AG04449 (cell line): ENCODE data around the gene BIVM.
A peak's percentile ranks its signal among the peaks of the same experiment; 100 is the strongest.

Experiments
- CTCF ChIA-PET: fragments of 350-600 bp; formaldehyde crosslinking; extraction: SDS; loops from one replicate; lab custom pipeline; 2021; ENCODE audit warnings: antibody characterized with exemption; lab: Yijun Ruan, JAX
- POLR2A ChIA-PET: fragments of 400-600, 350-600 bp; formaldehyde crosslinking; extraction: SDS; loops from one replicate; lab custom pipeline; 2020; ENCODE audit warnings: antibody characterized with exemption, inconsistent platforms; lab: Yijun Ruan, JAX
- DNase-seq: peaks from one replicate; pipeline ENCODE4 v3.0.0-alpha.2; 2010; ENCODE audit warnings: low read depth, low spot score
- H3K4me3 ChIP-seq: 2 replicates; pipeline ENCODE4 v1.5.1; 2011; ENCODE audit warnings: low read depth, mild to moderate bottlenecking, control low read depth, low read length
- TF ChIP-seq, protein P1 (sequence below): IDR thresholded peaks from one replicate; pipeline ENCODE4 v1.5.1; 2011; ENCODE audit warnings: mild to moderate bottlenecking, moderate library complexity, low read length, control low read depth, inconsistent platforms; ENCODE audit not compliant: insufficient read depth; ENCODE audit errors: missing control alignments

The BIVM gene

DNA sequence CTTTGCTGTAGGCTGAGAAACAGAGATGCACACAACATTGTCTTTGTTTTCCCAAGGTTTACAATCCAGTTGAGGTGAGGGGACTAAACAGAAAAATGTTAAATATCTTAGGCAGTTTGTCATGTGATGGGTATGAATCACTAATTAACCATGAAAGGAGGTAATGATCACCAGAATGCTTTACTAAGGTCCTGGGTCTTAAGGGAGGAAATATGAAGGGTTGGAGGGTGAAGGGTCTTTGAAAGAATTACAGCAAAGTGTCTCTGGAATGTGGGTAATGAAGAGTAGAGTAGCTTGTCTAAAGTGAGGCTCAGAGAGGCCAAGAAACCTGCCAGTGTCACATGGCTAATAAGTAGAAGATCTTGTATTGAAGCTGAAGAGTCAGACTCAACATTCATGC is 19.0 kb downstream of the BIVM start:
- TF ChIP-seq, protein P1, sequence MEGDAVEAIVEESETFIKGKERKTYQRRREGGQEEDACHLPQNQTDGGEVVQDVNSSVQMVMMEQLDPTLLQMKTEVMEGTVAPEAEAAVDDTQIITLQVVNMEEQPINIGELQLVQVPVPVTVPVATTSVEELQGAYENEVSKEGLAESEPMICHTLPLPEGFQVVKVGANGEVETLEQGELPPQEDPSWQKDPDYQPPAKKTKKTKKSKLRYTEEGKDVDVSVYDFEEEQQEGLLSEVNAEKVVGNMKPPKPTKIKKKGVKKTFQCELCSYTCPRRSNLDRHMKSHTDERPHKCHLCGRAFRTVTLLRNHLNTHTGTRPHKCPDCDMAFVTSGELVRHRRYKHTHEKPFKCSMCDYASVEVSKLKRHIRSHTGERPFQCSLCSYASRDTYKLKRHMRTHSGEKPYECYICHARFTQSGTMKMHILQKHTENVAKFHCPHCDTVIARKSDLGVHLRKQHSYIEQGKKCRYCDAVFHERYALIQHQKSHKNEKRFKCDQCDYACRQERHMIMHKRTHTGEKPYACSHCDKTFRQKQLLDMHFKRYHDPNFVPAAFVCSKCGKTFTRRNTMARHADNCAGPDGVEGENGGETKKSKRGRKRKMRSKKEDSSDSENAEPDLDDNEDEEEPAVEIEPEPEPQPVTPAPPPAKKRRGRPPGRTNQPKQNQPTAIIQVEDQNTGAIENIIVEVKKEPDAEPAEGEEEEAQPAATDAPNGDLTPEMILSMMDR: no peak
- CTCF ChIA-PET: interaction anchor here (1.4 to 8.1 kb wide), 2 partner anchors 16 to 28 kb away, joined by 3 to 61 read pairs; partner anchors contain the start of genes BIVM, ERCC5 and POGLUT2
- no peak for DNase-seq
- POLR2A ChIA-PET: no interaction called here
- no peak overlapping the region for H3K4me3 ChIP-seq

DNA sequence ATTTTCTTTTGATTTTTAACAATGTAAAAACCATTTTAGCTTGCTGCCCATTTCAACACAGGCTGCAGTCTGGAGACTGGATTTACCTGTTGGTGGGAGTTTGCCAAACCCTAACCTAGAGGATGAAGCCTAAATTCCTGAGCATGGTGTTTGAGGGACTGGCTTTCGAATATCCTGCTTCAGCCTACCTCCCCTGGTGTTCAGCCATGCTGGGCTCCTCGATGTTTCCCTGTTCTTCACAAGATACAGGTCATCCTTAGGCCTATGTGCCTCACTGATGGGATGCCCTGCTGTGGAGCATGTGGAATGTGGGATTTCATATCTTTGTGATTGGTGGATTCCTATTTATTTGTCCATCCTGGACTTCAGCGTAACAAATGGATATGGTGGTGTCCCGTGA is 26.5 kb downstream of the BIVM start:
- 0 out of 2 replicates have a peak overlapping the region, but pooled peaks have one; percentile 26 for H3K4me3 ChIP-seq
- CTCF ChIA-PET: interaction anchor here (1.0 to 1.7 kb wide), 5 partner anchors 10 to 247 kb away, joined by 3 to 5 read pairs (median 4); no protein-coding TSS in a partner anchor
- DNase-seq: no peak
- TF ChIP-seq, protein P1: no peak
- POLR2A ChIA-PET: interaction anchor here (0.9 to 1.5 kb wide), 2 partner anchors 21 to 25 kb away, joined by 3 to 7 read pairs; partner anchors contain the start of gene ERCC5

DNA sequence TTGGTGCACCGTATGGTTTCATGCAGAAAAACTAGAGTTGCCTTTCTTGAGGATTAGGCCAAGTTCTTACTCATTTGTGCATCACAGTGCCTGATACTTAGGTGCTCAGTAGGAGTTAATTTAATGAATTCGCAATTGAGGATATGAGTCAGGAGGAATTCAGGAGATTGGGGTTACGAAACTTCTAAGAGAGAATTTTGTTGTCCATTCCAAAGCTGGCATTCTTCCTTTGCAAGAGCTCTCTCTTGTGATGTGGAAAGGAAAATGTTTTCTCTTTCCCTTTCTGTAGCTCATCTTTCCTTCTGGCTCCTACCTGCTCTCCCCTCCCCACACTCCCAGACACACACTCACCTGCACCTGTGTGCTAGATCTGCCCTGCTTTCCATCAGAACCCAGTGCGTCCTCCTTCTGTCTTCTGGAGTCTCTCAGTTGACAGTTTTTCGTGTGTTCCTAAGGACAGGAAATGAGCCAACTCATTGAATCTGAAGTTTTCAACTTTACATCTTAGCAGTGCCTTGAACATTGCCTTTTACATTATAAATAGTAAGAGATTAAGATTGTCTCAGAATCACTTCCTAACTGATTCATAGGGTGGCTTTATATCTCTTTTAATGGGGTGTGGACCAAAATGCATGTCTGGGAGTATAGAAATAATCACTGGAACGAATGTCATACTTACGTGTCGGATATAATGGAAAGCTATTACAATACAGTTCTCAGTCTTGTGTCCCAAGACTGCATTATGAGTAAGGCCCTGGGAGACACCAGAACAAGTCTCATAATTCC is 27.2 kb downstream of the BIVM start:
- H3K4me3 ChIP-seq: peak overlapping the region; percentile 58
- CTCF ChIA-PET: interaction anchor here (0.6 to 1.7 kb wide), 7 partner anchors 11 to 248 kb away, joined by 3 to 5 read pairs (median 4); no protein-coding TSS in a partner anchor
- DNase-seq: peak; percentile 85

DNA sequence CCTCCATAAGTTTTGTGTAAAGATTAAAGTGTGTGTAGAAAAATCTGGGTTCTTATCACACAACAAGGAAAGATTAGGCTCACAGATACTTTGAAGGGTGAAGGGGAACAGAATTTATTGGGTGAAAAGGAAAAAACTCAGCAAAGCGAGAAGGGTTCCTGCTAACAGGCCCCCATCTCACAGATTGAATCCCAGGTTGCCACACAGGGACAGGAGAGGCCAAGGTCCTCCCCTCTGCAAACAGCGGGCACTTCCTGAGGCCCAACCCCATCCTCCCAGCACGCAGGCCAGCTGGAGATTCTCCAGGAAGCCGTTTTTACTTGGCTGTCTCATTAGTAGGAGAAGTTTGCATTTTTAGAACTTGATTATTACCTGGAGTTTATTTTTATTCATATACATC is 31.7 kb downstream of the BIVM start:
- CTCF ChIA-PET: interaction anchor here (1.4 kb wide), 1 partner anchor 31 kb away, joined by 4 read pairs; no protein-coding TSS in a partner anchor
- POLR2A ChIA-PET: no interaction called here
- H3K4me3 ChIP-seq: no peak overlapping the region
- no peak for DNase-seq
- TF ChIP-seq, protein P1: no peak

More for the DNA sequence above, 27.2 kb downstream of the BIVM start:
- TF ChIP-seq, protein P1: no peak
- POLR2A ChIA-PET: interaction anchor here (0.9 to 1.6 kb wide), 3 partner anchors 20 to 27 kb away, joined by 3 to 7 read pairs (median 5); partner anchors contain the start of genes BIVM, ERCC5 and POGLUT2

DNA sequence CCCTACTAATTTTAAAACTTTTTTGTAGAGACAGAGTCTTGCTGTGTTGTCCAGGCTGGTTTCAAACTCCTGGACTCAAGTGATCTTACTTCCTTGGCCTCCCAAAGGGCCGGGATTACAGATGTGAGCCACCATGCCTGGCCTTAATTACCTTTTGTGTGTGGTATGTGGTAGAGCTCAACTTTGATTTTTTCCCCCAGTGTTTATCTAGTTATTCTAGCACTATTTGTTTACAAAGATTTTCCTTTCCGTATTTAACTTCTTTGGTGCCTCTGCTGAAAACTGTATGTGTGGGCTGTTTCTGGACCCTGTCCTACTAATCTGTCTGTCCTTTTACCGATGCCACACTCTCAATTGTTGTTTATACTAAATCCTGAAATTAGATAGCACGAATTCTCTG is 37.6 kb downstream of the BIVM start:
- no peak for DNase-seq
- POLR2A ChIA-PET: no interaction called here
- H3K4me3 ChIP-seq: no peak overlapping the region
- CTCF ChIA-PET: interaction anchor here (1.0 to 2.1 kb wide), 2 partner anchors 37 to 257 kb away, joined by 3 to 5 read pairs; no protein-coding TSS in a partner anchor
- TF ChIP-seq, protein P1: no peak

DNA sequence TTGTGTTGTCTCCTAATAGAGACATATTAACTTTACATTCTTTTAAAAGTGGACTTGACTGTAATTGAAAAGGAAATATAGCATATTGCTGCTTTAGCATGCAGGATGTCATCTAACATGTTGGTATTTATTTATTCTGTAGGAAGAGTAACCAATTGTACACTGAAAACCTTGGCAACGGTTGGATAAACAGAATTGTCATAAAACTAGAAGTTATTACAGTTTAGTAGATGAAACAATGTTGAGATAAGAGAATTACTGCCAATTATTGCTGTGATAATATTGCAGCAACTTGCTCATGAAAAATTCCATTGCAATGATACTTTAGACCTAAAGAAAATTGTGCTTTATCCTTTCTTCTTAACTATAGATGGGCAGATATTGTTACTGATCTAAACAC is 39.4 kb downstream of the BIVM start:
- CTCF ChIA-PET: interaction anchor here (1.6 kb wide), 1 partner anchor 257 kb away, joined by 5 read pairs; no protein-coding TSS in a partner anchor
- DNase-seq: no peak
- H3K4me3 ChIP-seq: no peak overlapping the region
- TF ChIP-seq, protein P1: no peak
- POLR2A ChIA-PET: no interaction called here
